ENCODE measurements around the gene SPINT1.

DNA sequence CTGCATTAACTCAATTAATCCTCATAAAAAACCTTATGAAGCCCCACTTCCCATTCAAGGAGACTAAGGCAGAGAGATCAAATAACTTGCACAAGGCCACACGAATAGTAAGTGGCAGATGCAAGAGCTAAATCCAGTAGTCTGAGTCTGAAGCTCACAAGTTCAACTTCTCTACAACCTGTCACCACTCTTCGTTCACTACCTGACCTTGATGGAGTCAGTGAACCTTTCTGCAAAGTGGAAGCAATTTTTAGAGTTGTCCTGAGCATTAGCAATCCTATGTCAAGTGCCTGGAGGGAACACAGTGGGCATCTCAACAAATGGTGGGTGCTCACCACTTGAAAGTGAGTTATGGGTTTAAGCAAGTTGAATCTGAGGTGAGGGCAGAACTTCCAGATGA is 2.1 kb upstream of the SPINT1 start:
- TF ChIP-seq POLR2A (IDR thresholded peaks at IDR 0.05; ENCODE audit: borderline replicate concordance, extremely low read depth, insufficient read depth, insufficient read length), result no peak
- TF ChIP-seq, protein P1, sequence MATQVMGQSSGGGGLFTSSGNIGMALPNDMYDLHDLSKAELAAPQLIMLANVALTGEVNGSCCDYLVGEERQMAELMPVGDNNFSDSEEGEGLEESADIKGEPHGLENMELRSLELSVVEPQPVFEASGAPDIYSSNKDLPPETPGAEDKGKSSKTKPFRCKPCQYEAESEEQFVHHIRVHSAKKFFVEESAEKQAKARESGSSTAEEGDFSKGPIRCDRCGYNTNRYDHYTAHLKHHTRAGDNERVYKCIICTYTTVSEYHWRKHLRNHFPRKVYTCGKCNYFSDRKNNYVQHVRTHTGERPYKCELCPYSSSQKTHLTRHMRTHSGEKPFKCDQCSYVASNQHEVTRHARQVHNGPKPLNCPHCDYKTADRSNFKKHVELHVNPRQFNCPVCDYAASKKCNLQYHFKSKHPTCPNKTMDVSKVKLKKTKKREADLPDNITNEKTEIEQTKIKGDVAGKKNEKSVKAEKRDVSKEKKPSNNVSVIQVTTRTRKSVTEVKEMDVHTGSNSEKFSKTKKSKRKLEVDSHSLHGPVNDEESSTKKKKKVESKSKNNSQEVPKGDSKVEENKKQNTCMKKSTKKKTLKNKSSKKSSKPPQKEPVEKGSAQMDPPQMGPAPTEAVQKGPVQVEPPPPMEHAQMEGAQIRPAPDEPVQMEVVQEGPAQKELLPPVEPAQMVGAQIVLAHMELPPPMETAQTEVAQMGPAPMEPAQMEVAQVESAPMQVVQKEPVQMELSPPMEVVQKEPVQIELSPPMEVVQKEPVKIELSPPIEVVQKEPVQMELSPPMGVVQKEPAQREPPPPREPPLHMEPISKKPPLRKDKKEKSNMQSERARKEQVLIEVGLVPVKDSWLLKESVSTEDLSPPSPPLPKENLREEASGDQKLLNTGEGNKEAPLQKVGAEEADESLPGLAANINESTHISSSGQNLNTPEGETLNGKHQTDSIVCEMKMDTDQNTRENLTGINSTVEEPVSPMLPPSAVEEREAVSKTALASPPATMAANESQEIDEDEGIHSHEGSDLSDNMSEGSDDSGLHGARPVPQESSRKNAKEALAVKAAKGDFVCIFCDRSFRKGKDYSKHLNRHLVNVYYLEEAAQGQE (IDR thresholded peaks at IDR 0.05; ENCODE audit: low read depth), result no peak
- TF ChIP-seq TCF7L2 (IDR thresholded peaks at IDR 0.05; ENCODE audit: borderline replicate concordance, extremely low read depth, insufficient read depth, insufficient read length), result no peak
- TF ChIP-seq, protein P2, sequence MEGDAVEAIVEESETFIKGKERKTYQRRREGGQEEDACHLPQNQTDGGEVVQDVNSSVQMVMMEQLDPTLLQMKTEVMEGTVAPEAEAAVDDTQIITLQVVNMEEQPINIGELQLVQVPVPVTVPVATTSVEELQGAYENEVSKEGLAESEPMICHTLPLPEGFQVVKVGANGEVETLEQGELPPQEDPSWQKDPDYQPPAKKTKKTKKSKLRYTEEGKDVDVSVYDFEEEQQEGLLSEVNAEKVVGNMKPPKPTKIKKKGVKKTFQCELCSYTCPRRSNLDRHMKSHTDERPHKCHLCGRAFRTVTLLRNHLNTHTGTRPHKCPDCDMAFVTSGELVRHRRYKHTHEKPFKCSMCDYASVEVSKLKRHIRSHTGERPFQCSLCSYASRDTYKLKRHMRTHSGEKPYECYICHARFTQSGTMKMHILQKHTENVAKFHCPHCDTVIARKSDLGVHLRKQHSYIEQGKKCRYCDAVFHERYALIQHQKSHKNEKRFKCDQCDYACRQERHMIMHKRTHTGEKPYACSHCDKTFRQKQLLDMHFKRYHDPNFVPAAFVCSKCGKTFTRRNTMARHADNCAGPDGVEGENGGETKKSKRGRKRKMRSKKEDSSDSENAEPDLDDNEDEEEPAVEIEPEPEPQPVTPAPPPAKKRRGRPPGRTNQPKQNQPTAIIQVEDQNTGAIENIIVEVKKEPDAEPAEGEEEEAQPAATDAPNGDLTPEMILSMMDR (IDR thresholded peaks at IDR 0.05 in 2 of 3, conservative IDR thresholded peaks at IDR 0.05 in 1 of 3; ENCODE audit: borderline replicate concordance in 1 of 3, insufficient read depth in 1 of 3, low read depth in 2 of 3, low read length in 2 of 3), result no peak
- TF ChIP-seq SP1 (IDR thresholded peaks at IDR 0.05; ENCODE audit: low read depth), result no peak
- no peak for TF ChIP-seq EZH2 (IDR thresholded peaks at IDR 0.05)
